ENCODE results near the gene SHCBP1.

GRCh38 chr16:46569231-46569735 is 51.9 kb downstream of the SHCBP1 start:
- TF ChIP-seq CTCF (IDR thresholded peaks at IDR 0.05; ENCODE audit: low read depth, low read length) (no peak), EZH2phosphoT487 (IDR thresholded peaks at IDR 0.05; ENCODE audit: low read depth) (no peak)
